Activated CD8-positive, alpha-beta memory T cell treated with anti-CD3 and anti-CD28 coated beads for 24 hours (primary cell): ENCODE data around the gene ETS2.

Experiments
- DNase-seq: peaks from one replicate; pipeline ENCODE4 v3.0.0-alpha.2; 2020

The ETS2 gene

GRCh38 chr21:38780879-38781278 lies 24.9 kb upstream of the ETS2 start:
- DNase-seq: no peak

GRCh38 chr21:38784458-38785266 lies 21.1 kb upstream of the ETS2 start:
- DNase-seq: no peak

GRCh38 chr21:38785483-38785882 lies 20.2 kb upstream of the ETS2 start:
- no peak for DNase-seq

- no peak for DNase-seq
Observed at GRCh38 chr21:38787016-38787415, 18.7 kb upstream of the ETS2 start.

- DNase-seq: no peak
Observed at GRCh38 chr21:38787461-38788274, 18.1 kb upstream of the ETS2 start.

GRCh38 chr21:38788275-38788905 lies 17.3 kb upstream of the ETS2 start:
- no peak for DNase-seq

GRCh38 chr21:38789275-38789674 lies 16.5 kb upstream of the ETS2 start:
- DNase-seq: no peak

- DNase-seq: no peak
Observed at GRCh38 chr21:38790059-38790458, 15.7 kb upstream of the ETS2 start.

- no peak for DNase-seq
Observed at GRCh38 chr21:38790961-38791360, 14.8 kb upstream of the ETS2 start.

GRCh38 chr21:38792676-38793459 lies 12.9 kb upstream of the ETS2 start:
- DNase-seq: no peak

- DNase-seq: no peak
Observed at GRCh38 chr21:38793926-38794713, 11.6 kb upstream of the ETS2 start.

GRCh38 chr21:38794978-38795377 lies 10.8 kb upstream of the ETS2 start:
- DNase-seq: no peak

GRCh38 chr21:38795475-38795874 lies 10.3 kb upstream of the ETS2 start:
- no peak for DNase-seq

- no peak for DNase-seq
Observed at GRCh38 chr21:38796424-38796823, 9.3 kb upstream of the ETS2 start.

GRCh38 chr21:38797470-38797869 lies 8.3 kb upstream of the ETS2 start:
- no peak for DNase-seq

GRCh38 chr21:38798081-38798480 lies 7.6 kb upstream of the ETS2 start:
- DNase-seq: no peak

- no peak for DNase-seq
Observed at GRCh38 chr21:38798481-38798882, 7.2 kb upstream of the ETS2 start.

GRCh38 chr21:38800046-38800758 lies 5.5 kb upstream of the ETS2 start:
- no peak for DNase-seq

- no peak for DNase-seq
Observed at GRCh38 chr21:38800924-38801744, 4.6 kb upstream of the ETS2 start.
